ENCODE measurements around the gene LMO3.

- TF ChIP-seq CTCF (conservative IDR thresholded peaks at IDR 0.05; ENCODE audit: low read length) (no peak), EZH2phosphoT487 (IDR thresholded peaks at IDR 0.05; ENCODE audit: borderline replicate concordance) (no peak)
Measured at GRCh38 chr12:16560273-16560672, 45.7 kb downstream of the LMO3 start.

All from Loucy (cell line).